ENCODE measurements around the gene CAPN9.

DNA sequence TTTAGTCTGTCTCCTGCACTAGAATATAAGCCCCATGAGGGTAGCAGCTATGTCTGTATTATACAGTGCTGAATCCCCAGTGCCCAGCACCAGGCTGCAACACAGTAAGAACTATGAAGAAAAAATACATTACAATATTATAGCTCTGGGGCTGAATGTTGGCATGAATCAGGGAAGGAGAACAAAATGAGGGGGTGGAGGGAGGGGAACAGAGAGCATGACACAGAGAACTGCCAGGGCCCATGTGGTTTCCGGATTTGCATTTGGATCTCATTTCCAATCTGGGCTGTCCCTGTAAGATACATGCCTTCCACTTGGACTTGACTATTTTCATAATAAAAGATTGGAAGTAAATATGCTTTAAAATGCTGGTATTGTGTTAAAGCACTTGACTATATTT is 85.3 kb downstream of the CAPN9 start:
- TF ChIP-seq, protein P1, sequence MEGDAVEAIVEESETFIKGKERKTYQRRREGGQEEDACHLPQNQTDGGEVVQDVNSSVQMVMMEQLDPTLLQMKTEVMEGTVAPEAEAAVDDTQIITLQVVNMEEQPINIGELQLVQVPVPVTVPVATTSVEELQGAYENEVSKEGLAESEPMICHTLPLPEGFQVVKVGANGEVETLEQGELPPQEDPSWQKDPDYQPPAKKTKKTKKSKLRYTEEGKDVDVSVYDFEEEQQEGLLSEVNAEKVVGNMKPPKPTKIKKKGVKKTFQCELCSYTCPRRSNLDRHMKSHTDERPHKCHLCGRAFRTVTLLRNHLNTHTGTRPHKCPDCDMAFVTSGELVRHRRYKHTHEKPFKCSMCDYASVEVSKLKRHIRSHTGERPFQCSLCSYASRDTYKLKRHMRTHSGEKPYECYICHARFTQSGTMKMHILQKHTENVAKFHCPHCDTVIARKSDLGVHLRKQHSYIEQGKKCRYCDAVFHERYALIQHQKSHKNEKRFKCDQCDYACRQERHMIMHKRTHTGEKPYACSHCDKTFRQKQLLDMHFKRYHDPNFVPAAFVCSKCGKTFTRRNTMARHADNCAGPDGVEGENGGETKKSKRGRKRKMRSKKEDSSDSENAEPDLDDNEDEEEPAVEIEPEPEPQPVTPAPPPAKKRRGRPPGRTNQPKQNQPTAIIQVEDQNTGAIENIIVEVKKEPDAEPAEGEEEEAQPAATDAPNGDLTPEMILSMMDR (conservative IDR thresholded peaks at IDR 0.05; ENCODE audit: low read depth, low read length), result no peak
- TF ChIP-seq EZH2 (IDR thresholded peaks at IDR 0.05; ENCODE audit: low read length, unreplicated experiment) (no peak), EZH2phosphoT487 (IDR thresholded peaks at IDR 0.05; ENCODE audit: borderline replicate concordance, low read length) (no peak)
